NCI-H146 (cell line): ENCODE measurements around the gene RBP4.

Experiments
- DNase-seq: peaks from one replicate; lab custom pipeline; 2025; lab: John Stamatoyannopoulos, UW

RBP4 gene

DNA sequence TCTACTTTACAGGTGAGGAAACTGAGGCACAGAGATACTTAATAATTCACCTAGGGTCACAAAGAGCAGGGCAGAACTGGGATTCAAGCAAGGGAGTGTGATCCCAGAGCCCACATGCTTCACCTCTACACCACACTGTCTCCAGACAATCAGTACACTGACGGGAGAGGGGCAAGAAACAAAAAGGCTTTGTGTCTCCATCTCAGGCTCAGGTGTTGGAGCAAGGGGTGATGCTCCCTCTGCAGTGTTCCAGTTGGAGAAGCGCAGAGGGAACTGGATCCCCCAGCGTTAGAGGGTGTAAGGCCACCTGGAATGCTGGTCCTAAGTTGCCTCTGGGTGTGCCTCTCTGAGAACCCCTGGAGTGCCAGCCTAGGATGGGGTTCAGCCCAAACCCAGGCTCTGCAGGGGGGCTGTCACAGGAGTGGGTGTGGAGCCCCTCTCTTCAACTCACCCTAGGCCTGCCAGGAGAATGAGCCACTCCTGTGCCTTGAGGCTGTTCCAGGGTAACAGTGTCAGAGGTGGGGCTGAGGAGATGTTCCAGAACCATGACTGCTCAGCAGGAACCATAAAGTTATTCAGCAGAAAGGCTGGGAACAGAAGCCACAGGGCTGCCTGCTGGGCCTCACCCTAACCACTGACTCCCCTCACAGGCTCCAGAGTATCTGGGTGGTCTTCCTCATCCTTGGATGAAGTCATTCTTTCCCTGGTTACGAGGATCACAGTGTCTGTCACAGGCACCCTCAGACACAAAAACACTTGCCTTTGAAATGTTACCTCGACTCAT lies 5.5 kb downstream of the RBP4 start:
- DNase-seq: no peak

DNA sequence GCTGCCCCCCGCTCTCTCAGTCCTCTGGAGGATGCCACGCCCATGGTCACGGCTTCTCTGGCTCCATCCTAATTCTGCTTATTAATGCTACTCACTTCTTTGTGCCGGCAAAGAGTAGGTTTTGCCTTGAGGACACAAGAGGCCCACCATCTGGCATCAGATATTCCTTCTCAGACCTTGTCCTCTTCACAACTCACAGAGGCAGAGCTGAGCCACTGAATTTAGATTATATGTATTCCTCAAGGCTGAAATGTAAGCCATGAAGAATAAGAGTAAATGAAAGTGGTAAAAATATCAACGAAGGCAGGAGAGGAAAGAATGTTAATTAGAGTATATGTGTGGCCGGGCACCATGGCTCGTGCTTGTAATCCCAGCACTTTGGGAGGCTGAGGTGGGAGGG lies 6.5 kb downstream of the RBP4 start:
- no peak for DNase-seq

- no peak for DNase-seq
Measured at GRCh38 chr10:93593749-93594148, 7.3 kb downstream of the RBP4 start.

- no peak for DNase-seq
Measured at GRCh38 chr10:93593254-93593653, 7.8 kb downstream of the RBP4 start.

DNA sequence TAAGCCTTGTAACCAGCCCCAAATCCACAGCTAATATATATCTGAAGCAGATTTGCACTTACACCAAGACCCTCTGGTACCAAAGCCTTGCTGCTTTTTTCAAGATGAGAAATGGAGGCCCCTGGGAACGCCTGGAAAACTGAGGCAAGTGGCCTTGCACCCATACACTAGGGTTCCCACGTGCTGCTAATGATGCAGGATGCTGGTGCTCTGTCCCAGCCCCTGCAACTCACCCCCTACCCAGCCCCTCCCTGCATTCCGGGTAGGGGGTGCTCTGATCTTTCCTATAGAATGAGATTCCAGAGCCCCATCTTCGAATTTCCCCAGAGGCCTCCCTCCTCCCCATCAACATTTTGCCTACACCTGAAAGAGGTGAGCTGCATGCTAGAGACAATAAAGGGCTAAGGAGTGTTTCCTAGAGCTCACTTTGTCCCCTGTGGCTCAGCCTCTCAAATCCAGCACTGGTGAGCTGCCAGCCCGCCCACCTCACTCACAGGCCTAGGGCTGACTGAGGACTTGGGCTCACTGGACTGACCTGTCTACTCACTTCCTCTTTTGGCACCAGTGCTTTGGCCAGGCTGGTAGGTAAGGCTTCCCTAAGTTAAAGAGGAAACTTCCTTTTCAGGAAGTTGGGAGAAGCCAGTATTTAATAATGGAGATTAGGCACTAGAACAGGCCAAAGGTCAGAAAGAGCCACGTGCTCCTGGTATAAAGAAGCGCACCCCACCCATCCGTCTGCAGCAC lies 9.8 kb downstream of the RBP4 start:
- DNase-seq: no peak

DNA sequence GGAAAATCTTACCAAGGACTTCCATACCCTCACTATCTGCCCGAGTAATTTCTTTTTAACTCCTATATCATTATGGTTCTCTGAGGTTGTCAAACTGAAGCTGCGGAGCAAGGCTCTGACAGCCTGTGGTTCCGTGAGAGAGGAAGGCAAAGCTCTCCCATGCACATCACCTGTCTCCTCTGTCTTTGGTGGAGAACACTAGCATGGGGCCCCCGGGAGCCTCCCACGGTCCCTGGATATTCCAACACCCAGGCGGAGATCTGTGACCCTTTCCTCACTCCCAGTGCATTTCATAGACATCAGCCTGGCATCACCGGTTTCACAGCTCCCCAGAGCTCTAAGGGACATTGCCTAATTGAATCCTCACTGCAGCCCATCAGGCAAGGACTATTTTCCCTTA lies 10.4 kb downstream of the RBP4 start:
- DNase-seq: no peak

DNA sequence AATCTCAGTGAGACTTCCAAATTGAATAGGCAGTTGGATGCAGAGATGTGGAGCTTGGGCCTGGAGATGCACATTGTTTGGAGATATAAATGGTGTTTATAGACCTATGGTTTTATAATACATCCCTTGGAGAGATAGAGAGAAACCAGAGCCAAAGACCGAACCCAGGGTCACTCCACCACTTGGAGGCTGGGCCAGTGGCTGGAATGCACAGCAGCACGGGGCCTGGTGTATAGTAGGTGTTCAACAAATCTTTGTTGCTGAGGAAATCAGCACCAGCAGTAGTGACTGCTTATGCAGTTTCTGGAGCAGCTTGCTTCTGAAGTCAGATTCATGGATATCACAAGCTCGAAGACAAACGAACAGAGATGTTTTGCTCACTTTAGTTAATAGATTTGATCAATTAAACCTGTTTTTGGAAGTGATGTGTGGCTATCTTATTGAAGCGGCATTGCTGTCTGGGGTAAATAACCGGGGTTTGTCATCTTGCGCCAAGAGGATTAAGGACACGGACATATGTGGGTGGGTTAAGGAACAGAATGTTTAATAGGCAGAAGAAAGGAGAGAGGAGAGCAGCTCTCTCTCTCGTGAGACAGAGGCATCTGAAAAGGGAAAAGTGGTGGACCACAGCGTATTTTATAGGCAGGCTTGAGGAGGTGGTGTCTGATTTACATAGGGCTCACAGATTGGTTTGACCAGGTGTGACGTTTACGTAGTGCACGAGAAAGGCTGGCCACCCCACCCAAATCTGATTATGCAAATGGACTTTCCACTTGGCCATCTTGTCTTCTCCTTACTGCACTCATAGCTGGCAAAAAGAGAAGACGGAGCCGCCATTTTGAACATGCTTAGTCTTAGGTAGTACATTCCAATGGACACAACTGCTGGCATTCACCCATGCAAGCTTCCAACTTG lies 11.1 kb downstream of the RBP4 start:
- no peak for DNase-seq

DNA sequence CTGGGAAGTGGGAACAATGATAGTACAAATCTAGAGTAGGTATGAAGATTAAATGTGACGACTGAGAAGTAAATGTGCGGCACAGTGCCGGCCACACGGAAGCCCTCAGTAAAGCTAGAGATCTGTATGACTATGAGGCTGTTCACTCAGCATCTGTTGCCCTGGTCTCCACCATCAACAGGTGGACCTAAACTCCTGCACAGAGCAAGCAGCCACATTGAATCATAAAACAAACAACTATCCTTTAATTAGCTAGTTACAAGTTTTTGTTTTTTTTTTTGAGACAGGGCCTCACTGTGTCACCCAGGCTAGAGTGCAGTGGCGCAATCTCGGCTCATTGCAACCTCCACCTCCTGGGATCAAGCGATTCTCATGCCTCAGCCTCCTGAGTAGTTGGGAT lies 16.6 kb downstream of the RBP4 start:
- DNase-seq: no peak

DNA sequence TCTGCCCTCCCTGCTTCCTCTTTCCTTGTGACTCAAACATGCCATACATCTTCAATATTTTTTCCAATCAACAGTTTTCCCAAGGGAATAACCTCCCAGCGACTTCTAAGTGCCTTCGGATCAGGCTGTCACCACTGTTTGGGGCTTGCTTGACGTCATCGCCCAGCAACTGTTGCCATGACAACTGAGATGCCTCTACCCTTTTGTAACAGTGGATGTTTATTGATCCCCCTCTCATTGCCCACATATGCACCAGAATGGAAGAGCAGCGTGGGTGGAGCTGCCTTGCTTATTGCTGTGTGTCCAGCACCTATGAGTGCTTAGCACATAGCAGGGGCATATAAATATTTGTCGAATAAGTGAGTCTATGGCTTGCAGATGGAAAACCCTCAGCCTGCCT lies 20.2 kb downstream of the RBP4 start:
- peak; percentile 40 for DNase-seq

GRCh38 chr10:93579985-93580711 lies 20.9 kb downstream of the RBP4 start:
- no peak for DNase-seq

DNA sequence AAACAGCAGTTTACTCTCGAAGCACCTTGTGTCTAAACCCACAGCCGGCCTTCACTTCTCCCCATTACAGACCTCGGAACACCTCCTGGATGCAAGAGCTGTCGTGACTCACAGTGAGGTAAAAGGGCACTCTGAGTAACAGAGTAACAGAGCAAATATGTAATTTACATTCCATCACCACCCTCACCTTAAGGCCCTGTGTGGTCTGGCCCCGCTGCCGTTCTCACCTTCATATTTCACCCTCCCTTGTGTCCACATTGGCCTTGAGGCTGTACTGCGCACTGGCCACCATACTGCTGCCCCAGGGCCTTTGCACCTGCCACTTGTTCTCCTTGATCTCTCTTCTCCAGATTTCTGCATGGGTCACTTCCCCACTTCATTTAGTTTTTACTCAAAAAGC lies 21.9 kb downstream of the RBP4 start:
- no peak for DNase-seq

- no peak for DNase-seq
Measured at GRCh38 chr10:93577565-93577964, 23.5 kb downstream of the RBP4 start.

GRCh38 chr10:93576888-93577287 lies 24.1 kb downstream of the RBP4 start:
- no peak for DNase-seq

GRCh38 chr10:93573924-93574323 lies 27.1 kb downstream of the RBP4 start:
- DNase-seq: no peak

DNA sequence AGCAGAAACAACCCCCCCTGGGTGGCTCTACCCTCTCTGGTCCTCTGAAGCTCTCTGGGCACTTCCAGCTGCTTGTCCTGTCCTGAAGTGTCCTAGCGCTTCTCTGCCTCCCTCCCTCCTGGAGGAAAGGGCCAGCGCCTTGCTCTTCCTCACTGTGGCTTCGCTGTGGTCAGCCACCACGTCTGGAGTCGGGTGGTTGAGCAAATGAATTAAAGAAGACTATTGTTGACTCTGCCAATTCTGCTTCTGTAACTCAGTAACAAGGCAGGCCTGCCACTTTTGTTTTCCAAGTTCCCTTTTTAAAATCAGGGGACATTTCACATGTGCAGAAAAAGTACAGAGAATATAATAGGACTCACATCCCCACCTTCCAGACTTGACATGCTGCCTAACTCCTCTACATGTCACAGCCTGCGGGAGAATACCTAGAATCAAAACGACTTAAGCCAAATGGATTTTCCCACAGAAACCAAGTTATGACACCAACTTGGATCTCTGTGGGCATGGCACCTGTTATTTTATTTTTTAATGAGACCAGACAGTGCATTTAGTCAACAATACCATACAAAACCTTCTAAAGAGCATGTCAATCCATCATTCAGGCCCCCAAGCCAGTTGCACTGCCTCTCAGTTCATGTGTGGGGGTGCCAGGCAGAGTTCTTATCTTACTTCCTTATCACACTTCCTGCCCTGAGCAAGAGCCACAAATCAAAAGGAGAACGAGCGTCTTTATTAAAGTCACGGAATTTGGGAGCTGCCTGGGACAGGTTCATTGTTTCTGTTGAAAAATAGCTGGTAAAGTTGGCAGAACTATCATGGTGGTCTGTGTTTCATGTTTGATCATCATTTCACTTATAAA lies 27.8 kb downstream of the RBP4 start:
- DNase-seq: no peak

DNA sequence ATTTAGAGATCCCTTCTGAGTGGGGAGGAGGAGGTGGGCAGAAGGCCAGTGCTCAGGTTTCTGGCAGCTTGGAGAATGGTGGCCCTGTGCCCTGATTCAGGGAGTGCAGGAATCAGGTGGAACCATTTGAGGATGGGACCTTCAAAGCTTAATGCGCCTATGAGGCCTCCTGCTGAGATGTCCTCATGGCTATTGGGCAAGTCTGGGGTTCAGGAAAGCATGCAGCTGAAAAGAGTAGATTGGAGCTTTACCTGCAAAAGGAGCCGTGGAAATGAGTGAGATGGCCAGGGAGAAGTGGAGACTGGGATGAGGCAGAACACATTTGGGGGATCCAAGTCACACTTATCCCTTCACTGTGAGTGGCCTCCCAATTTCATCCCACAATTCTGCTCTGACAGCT lies 28.4 kb downstream of the RBP4 start:
- DNase-seq: no peak

- DNase-seq: no peak
Measured at GRCh38 chr10:93570383-93570782, 30.7 kb downstream of the RBP4 start.

- DNase-seq: no peak
Measured at GRCh38 chr10:93568105-93568390, 33.0 kb downstream of the RBP4 start.

- DNase-seq: no peak
Measured at GRCh38 chr10:93567277-93568104, 33.5 kb downstream of the RBP4 start.
